PC-9 (cell line): ENCODE measurements around the gene ADGRL3. TPM values are rescaled to one million over a fixed set of nuclear protein-coding genes. Genes with fewer than 3 reads are reported as not detected.

Source experiments
- BruUV-seq: library from RNA; stranded (reverse); fragments of 400-500 nt; replicated peaks from 2 replicates; lab custom pipeline; 2021; lab: Mats Ljungman, UMichigan
- CTCF ChIA-PET: fragments of 300-600 bp; sonication (Branson Sonifier 250); formaldehyde crosslinking; loops from one replicate; lab custom pipeline; 2022; ENCODE audit warnings: antibody characterized with exemption; lab: Charles Lee
- POLR2A ChIA-PET: fragments of 300-600 bp; sonication (Branson Sonifier 250); formaldehyde crosslinking; loops from one replicate; lab custom pipeline; 2022; ENCODE audit warnings: antibody characterized with exemption; ENCODE audit not compliant: unreplicated experiment; lab: Charles Lee
- DNase-seq, 2 experiments: peaks; one replicate each; pipeline versions ENCODE4 v3.0.0 to v3.0.0-alpha.2; 2015 to 2022; ENCODE audit warnings: mixed read lengths in 1 of 2
- H2AFZ ChIP-seq: fragments of 200-600 bp; sonication (generic); 2 replicates; pipeline ENCODE4 v1.8.1; 2017; ENCODE audit warnings: antibody characterized with exemption
- H3F3A ChIP-seq: fragments of 200-600 bp; sonication (generic); 2 replicates; pipeline ENCODE4 v1.8.1; 2017; ENCODE audit warnings: antibody characterized with exemption, mild to moderate bottlenecking, low read depth; ENCODE audit not compliant: insufficient read depth
- H3K27ac ChIP-seq: fragments of 200-600 bp; sonication (generic); 2 replicates; pipeline ENCODE4 v1.6.1; 2016; ENCODE audit warnings: mixed run types
- H3K27me3 ChIP-seq: fragments of 200-600 bp; sonication (generic); 2 replicates; pipeline ENCODE4 v1.6.1; 2016; ENCODE audit warnings: low read depth, mixed run types; ENCODE audit not compliant: insufficient read depth
- H3K36me3 ChIP-seq: fragments of 200-600 bp; sonication (generic); 2 replicates; pipeline ENCODE4 v1.6.1; 2016; ENCODE audit warnings: low read depth, mixed run types
- H3K4me1 ChIP-seq: fragments of 200-600 bp; sonication (generic); replicated peaks from 2 replicates; pipeline ENCODE4 v1.6.1; 2016; ENCODE audit warnings: mixed run types; ENCODE audit not compliant: insufficient read depth
- H3K4me2 ChIP-seq: fragments of 200-600 bp; sonication (generic); 2 replicates; pipeline ENCODE4 v1.6.1; 2017; ENCODE audit warnings: mixed run types
- H3K4me3 ChIP-seq: fragments of 200-600 bp; sonication (generic); 2 replicates; pipeline ENCODE4 v1.6.1; 2016; ENCODE audit warnings: mixed run types
- H3K79me2 ChIP-seq: fragments of 200-600 bp; sonication (generic); 2 replicates; pipeline ENCODE4 v1.6.1; 2017; ENCODE audit warnings: low read depth, mixed run types
- H3K9me2 ChIP-seq: fragments of 200-600 bp; sonication (generic); 2 replicates; pipeline ENCODE4 v1.8.1; 2017; ENCODE audit warnings: mild to moderate bottlenecking; ENCODE audit not compliant: insufficient read depth
- H3K9me3 ChIP-seq: fragments of 200-600 bp; sonication (generic); 2 replicates; pipeline ENCODE4 v1.8.1; 2016; ENCODE audit warnings: low read depth; ENCODE audit not compliant: insufficient read depth
- H4K20me1 ChIP-seq: fragments of 200-600 bp; sonication (generic); 2 replicates; pipeline ENCODE4 v1.8.1; 2017; ENCODE audit not compliant: insufficient read depth
- EZH2 ChIP-seq: fragments of 200-600 bp; sonication (generic); IDR thresholded peaks from 2 replicates; pipeline ENCODE4 v1.8.0; 2017; ENCODE audit warnings: antibody characterized with exemption, low read depth
- intact Hi-C: fragments of 100-400 bp; cut with micrococcal nuclease; formaldehyde crosslinking; loops from one replicate; pipeline ENCODE4 v1.10.0; 2022; ENCODE audit not compliant: unreplicated experiment
- total RNA-seq: library from RNA; stranded (reverse); gene quantifications from 2 replicates; pipeline ENCODE4 v1.2.3, GENCODE V29; 2021
- TF ChIP-seq, protein P1 (sequence below): fragments of 200-600 bp; sonication (generic); conservative IDR thresholded peaks from 2 replicates; pipeline ENCODE4 v1.6.1; 2017; ENCODE audit warnings: mixed run types, antibody characterized with exemption, mild to moderate bottlenecking, moderate library complexity

ADGRL3 gene
- total RNA-seq, 1 experiment from 2014 or later: 1.6 TPM

DNA sequence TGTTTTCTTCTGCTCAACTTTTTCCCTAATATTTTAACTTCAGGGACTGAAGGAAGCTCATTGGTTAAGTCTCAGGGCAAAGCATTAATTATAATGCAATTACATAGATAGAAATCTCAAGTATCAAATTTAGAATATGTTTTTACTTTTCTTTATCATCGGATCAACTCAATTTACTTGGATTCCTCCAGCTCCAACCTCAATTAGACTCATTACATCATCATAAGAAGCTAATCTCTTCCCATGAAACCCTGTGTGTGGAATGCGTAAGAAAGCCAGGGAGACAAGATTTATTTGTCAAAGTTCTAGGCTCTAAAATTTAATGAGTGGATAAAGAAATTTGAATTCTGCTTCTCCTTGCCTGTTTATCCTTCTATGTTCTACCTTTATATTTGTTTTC lies 918.4 kb downstream of the ADGRL3 start:
- no peak for TF ChIP-seq EZH2
- TF ChIP-seq, protein P1, sequence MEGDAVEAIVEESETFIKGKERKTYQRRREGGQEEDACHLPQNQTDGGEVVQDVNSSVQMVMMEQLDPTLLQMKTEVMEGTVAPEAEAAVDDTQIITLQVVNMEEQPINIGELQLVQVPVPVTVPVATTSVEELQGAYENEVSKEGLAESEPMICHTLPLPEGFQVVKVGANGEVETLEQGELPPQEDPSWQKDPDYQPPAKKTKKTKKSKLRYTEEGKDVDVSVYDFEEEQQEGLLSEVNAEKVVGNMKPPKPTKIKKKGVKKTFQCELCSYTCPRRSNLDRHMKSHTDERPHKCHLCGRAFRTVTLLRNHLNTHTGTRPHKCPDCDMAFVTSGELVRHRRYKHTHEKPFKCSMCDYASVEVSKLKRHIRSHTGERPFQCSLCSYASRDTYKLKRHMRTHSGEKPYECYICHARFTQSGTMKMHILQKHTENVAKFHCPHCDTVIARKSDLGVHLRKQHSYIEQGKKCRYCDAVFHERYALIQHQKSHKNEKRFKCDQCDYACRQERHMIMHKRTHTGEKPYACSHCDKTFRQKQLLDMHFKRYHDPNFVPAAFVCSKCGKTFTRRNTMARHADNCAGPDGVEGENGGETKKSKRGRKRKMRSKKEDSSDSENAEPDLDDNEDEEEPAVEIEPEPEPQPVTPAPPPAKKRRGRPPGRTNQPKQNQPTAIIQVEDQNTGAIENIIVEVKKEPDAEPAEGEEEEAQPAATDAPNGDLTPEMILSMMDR: no peak
- Histone ChIP-seq H3K27ac (no peak overlapping the region), H4K20me1 (no peaks in the 10 kb centered on the region), H3K4me2 (no peak overlapping the region), H2AFZ (no peak overlapping the region), H3F3A (no peaks in the 10 kb centered on the region), H3K4me3 (no peak overlapping the region), H3K79me2 (no peaks in the 10 kb centered on the region), H3K4me1 (no peaks in the 10 kb centered on the region), H3K9me3 (no peaks in the 10 kb centered on the region), H3K9me2 (no peaks in the 10 kb centered on the region), H3K27me3 (no peaks in the 10 kb centered on the region), H3K36me3 (no peaks in the 10 kb centered on the region)
- ChIA-PET CTCF (no interaction called here), POLR2A (no interaction called here)
- intact Hi-C loops: no loop called here
- BruUV-seq: no TSS peak
- no peak for DNase-seq

- Histone ChIP-seq H3K36me3 (no peaks in the 10 kb centered on the region), H3K9me3 (no peaks in the 10 kb centered on the region), H3F3A (no peaks in the 10 kb centered on the region), H3K79me2 (no peaks in the 10 kb centered on the region), H3K27ac (no peak overlapping the region), H3K27me3 (no peaks in the 10 kb centered on the region), H3K4me1 (no peaks in the 10 kb centered on the region), H2AFZ (no peak overlapping the region), H3K4me3 (no peak overlapping the region), H3K4me2 (no peak overlapping the region), H4K20me1 (no peaks in the 10 kb centered on the region), H3K9me2 (no peaks in the 10 kb centered on the region)
- BruUV-seq: no TSS peak
- DNase-seq: no peak
- CTCF ChIA-PET: no interaction called here
- intact Hi-C loops: no loop called here
- POLR2A ChIA-PET: no interaction called here
- TF ChIP-seq EZH2: no peak
- TF ChIP-seq, protein P1: no peak
These were observed 919.1 kb downstream of the ADGRL3 start for GRCh38 chr4:62119195-62119594.

DNA sequence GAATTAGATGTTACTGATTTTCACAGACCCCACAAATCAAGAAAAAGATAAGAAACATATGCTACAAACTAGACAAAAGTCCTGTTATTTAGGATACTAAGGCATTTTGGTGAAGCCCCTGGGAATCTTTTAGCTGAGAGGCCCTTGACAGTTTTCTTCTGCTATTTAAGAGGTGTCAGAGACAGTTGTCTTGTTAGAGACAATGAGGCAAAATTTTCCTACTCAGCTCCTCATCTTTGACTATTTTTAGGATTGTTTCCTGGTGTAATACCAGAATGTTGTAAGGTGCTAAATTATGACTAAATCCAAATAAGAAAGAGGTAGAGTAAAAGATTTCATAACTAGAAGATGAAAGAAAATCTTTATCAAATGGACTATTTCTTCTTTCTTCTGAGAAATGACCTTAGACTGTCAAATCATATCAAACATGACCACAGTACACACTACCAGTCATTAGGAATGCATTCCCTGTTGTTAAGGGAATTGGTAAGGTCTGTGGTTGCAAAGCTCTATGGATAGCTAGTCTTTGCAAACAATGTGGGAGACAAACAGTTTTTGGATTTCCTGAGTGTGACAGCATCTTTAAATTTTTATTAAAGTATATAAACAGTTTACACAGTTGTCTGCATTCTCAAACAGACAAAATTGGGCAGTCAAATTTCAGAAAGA lies 926.1 kb downstream of the ADGRL3 start:
- intact Hi-C loops: loop anchor here (5.0 kb wide), 1 partner anchor 811 kb away; no protein-coding TSS in a partner anchor
- Histone ChIP-seq H3K4me2 (no peak overlapping the region), H3F3A (no peaks in the 10 kb centered on the region), H4K20me1 (no peaks in the 10 kb centered on the region), H3K27me3 (no peaks in the 10 kb centered on the region), H3K9me3 (no peaks in the 10 kb centered on the region), H3K36me3 (no peaks in the 10 kb centered on the region), H3K27ac (no peak overlapping the region), H3K79me2 (no peaks in the 10 kb centered on the region), H3K4me1 (no peaks in the 10 kb centered on the region), H2AFZ (no peak overlapping the region), H3K9me2 (no peaks in the 10 kb centered on the region), H3K4me3 (no peak overlapping the region)
- ChIA-PET POLR2A (no interaction called here), CTCF (no interaction called here)
- TF ChIP-seq, protein P1: no peak
- no peak for TF ChIP-seq EZH2
- no peak for DNase-seq
- BruUV-seq: no TSS peak
